ENCODE results near the gene PON3.
"Not testable (repeated sequence)": the region's sequence is repeated elsewhere in the genome, so short reads cannot be mapped to it uniquely, and the experiment has no call there.

PON3 gene

DNA sequence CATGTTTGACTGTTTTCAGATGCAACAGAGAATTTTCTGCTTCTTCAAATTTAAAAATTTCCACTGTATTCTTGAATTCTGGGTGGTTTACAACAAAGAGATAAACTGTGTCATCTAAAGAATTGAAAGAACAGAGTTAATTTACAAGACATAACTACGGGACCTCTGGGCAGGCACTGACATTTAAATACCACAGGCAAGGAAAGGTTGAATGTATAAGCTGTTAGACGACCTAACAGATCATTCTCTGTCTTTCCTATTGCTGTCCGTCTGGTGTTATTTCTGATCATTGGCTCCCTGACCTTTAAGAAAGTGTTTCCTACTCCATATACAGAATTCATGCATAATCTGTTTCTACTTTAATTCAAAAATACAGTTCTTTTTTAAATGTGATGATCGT is 15.5 kb upstream of the PON3 start:
- DNase-seq, result no peak

DNA sequence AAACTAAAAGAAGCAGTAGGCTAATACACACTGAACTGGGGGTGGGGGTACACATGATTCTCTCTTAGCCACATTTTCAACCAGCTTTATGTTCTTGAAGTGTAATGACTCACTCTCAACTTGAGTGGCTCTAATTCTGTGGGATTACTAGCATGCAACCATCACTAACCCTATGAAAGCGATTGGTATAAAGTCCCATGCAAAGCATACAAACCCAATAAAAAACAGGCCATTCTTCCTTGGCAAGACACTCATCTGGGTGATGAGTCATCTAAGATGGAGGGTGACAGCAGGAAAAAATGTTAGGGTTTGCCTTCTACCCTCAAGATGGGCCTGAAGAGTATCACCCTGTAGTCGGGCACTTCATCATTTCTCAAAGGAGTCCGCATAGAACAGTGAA is 14.9 kb upstream of the PON3 start:
- peak; percentile 32 for DNase-seq

DNA sequence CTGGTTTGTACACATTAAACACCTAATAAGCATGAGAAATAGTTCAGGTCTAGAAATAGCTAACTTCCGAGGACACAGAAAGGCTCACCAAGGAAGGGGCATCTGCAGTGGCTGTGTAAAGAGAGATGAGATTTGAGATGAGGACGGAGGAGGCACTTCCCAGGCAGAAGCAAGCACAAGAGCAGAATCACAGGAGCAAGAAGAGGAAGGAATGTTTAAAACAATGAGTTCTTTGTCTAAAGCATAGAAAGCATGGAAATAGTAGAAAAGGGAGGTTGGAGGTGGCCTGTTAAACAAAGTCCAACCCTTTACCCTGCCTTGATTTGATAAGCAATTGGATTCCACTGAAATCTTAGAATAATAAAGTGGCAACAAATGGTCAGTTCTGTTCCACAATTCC is 11.6 kb upstream of the PON3 start:
- DNase-seq, result no peak

DNA sequence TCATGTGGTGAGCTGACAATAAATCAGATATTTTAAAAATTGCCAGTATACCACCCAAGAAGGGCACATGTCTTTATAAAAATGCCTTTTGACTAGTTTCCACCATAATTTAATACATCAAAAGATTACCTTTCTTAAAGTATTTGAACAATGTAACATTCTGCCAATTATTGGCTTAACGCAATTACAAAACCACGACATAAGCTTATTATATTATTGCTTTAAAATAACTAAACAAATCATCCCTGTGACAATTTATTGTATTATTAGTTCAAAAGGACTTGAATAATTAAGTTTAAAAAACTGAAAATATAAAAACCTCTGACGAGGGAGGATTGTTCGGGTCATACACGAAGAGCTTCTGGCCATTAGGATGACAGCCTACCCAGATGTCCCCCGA is 9.6 kb upstream of the PON3 start:
- no peak for DNase-seq

DNA sequence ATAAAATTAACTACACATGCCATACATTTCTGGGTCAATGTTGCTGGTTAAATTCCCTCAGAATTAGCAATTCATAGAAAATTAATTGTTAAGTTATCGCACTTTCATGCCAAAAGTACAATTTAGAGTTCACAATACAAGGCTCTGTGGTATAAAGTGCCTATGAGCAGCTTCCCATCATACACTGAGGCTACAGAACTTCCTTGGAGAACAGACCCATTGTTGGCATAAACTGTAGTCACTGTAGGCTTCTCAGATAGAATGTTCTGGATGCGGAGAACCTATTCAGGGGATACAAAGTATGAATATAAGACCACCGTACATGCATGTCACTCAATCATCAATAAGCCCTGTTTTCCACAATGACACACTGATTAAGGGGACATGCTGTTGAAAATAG is 9.0 kb upstream of the PON3 start:
- DNase-seq, result no peak

DNA sequence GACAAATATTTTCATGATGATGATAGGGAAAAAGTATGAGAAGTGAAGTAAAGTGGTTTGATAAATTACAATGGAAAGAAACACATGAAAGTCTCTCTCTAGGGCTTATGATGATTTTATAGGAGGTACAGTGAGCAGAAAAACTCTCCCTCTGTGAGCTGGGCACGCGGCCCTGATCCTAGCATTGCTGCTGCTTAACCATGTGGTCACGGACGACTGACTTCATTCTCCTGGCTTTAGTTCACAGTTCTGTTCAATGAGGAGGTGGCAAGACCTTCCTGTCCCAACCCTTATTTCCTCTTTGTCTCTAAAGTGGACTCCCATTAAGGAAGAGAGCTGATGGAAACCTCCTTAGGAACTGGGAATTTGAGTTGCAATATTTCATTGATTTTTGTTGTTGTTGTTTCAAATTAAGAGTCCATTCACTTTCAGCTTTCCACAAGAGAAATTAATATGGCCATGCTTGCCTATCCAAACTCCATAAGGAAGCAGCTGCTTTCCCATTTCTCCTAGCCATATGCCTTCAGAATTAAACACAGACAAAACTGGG is 8.2 kb upstream of the PON3 start:
- no peak for DNase-seq

DNA sequence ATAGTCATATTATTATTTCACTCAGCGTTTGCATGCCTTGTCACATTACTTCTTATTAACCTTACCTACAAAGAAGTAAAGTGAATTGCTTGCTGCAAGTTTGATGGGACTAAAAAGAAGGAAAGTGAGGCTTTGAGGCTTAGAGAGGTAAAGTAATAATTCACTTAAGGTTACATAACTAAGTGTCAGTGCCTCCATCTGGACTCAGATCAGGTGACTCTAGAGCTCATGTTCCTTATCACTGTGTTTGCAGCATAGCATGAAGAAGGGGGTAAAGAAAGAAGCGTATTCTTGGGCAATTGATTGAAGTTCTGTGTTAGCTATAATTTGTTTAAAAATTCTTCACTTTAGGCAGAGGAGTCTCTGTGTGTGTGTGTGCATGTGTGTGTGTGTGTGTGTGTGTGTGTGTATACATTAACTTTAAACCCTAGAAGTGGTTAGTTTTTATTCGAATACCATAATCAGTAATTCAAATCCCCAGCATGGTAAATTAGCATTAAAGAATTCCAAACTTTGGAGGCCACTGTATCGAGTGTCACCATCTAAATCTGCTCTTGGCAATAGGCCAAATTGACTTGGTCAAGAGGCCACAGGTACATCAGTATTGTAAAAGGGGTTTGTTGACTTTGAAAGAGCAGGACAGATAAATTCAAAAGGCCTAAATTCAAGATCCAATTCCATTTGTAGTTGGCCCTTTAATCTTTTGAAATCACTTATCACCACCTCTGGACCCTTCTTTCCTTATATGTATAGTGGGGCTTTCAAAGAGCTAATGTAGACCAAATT is 2.2 kb upstream of the PON3 start:
- DNase-seq, result no peak

DNA sequence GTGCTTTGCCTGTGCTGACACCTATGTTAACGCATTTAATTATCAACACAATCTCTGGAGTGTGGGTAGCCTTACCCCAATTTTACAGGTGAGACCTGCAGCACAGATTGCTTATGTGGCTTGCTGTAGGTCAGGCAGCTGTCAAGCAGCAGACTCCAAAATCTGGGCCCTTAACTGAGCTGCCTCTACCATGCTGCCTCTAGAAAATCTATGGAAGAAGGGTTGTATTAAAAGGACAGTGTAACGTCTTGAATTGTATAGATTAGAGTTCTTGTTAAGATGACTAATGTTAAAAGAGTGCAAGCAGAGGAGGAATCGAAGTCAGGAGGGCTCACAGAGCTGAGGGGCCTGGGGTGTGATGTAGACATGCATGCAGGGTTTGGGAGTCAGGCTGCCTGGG is 1.2 kb upstream of the PON3 start:
- DNase-seq, result no peak

DNA sequence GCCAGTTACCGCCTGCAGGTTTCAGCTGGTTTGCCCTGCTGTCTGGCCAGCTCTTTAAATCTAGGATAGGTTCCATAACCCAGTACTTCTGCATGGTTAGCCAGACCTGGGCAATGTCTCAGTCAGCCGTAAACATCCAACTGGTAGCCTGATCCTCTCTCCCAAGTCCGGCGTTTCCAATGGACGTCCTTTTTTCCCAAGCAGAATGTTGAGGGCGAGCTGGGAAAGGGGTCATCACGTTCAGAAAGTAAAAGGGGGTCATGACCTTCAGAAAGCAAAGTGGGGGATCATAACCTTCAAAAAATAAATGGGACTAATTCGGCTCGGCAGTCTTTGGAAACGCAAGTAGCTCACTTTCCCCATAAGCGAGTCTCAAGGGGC is 430 bp downstream of the PON3 start:
- DNase-seq, result no peak

DNA sequence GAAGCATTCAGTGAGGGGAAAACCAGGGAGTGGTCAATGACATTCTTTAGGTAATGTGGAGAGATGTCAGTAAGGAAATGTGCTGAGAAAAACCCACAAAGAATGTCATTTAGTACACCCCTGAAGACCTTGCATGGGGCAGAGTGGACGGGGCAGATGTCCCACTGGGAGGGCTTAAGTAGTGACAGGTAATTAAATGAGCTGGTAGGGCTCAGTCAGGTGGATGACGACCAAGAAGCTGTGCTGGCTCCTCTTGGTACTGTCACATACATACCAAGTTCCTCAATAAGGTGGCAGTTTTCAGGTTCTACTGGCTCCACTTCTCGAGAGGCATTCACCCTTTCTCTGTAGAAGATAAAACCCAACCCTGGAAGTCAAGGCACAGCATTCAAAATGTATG is 1.8 kb downstream of the PON3 start:
- no peak for DNase-seq

DNA sequence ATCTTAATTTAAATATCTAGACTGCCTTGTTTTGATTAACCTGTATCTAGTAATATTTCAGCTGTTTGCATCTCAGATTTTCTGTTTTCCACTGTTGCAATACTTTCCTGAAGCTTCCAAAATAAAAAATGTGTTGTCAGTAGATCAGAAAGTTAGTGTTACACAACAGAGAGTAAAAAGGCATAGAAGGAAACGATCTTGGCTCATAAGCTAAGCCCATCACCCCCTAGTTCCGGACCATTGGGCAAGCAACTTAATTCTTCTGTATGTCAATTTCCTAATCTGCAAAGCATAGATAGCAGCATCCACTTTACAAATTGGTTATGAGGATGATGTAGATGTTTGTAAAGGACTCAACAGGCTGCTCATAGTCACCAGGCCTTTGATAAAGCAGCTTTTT is 4.4 kb downstream of the PON3 start:
- DNase-seq, result no peak

DNA sequence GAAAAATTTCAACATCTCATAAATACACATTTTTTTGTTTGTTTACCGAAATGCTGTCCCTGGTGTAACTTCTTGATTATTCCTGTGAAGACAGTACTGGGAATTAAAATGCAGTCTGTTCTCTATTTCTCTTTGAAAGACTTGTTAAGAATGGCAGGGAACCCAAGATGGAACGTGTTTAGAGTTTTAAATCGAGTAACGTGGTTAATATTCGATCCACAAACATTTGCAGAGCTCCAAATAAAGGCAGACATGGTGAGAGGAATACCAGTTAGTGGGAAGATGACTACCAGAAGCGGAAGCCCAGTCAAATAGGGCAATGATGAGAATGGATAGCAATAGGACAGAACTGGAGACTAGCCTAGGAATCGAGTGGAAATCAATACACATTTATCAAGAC is 6.7 kb downstream of the PON3 start:
- no peak for DNase-seq

DNA sequence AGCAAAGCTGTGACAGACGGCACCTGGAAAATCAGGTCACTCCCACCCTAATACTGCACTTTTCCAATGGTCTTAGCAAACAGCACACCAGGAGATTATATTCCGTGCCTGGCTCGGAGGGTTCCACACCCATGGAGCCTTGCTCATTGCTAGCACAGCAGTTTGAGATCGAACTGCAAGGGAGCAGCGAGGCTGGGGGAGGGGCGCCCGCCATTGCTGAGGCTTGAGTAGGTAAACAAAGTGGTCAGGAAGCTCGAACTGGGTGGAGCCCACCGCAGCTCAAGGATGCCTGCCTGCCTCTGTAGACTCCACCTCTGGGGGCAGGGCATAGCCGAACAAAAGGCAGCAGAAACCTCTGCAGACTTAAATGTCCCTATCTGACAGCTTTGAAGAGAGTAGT is 16.7 kb downstream of the PON3 start:
- DNase-seq, result not testable (repeated sequence)

DNA sequence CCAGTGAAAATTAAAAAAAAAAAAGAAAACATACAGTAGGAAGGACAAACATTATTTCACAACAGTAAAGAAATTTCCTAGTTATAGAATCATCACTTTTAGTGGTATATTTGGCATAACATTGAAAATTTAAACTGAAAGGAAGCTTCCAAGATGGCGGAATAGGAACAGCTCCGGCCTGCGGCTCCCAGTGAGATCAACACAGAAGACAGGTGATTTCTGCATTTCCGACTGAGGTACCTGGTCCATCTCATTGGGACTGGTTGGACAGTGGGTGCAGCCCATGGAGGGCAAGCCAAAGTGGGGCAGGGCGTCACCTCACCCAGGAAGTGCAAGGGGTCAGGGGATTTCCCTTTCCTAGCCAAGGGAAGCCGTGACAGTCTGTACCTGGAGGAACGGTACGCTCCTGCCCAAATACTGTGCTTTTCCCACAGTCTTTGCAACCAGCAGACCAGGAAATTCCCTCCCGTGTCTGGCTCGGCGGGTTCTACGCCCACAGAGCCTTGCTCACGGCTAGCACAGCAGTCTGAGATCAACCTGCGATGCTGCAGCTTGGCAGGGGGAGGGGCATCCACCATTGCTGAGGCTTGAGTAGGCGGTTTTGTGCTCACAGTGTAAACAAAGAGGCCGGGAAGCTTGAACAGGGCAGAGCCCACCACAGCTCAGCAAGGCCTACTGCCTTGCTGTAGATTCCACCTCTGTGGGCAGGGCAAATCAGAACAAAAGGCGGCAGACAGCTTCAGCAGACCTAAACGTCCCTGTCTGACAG is 19.4 kb downstream of the PON3 start:
- no peak for DNase-seq

DNA sequence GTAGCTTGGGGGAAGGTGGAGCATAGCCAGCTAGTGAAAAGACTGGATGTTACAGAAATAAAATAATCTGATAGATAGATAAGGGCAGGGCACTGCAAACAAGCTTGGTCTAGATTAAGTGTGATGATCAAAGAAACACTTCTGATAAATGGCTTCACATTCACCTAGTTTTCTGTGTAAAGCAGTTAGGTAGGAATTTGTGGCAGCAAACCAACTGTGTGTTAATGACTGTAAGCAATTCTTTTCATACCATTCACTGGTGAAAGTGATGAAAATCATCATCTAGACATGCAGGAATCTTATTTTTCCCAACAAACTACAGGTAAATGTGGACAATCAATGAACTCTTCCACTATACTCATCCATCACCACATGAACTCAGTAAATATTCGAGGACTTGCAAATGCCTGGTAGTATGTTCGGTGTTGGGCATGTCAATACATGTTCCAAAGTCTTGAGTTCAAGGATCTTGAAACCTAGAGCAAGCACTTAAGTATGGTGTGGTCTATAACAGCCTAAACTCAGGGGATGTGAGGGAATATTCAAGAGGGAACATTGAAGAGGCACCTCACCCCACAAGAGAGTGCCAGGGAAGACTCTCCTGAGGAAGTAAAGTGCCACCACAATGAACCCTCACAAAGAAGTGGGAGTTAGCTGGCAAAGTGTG is 20.5 kb downstream of the PON3 start:
- DNase-seq, result no peak

DNA sequence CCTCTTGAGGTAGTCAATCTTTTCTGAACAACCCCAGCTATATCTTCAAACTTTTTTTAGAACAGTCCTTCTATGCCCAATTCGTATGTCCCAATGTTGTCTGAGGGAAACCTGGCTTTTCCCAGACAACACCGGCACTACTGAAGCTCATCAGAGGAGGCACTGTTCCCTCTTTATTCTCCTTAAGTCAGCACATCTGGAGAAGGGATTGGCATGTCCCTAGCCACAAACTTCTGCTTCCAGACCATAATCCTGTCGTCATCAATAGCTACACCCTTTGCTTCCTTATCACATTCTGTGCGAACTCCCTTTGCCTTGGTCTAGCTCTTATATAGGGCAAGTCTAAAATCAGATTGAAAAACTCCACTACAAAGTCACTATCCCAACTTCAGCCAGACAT is 22.9 kb downstream of the PON3 start:
- DNase-seq, result no peak

DNA sequence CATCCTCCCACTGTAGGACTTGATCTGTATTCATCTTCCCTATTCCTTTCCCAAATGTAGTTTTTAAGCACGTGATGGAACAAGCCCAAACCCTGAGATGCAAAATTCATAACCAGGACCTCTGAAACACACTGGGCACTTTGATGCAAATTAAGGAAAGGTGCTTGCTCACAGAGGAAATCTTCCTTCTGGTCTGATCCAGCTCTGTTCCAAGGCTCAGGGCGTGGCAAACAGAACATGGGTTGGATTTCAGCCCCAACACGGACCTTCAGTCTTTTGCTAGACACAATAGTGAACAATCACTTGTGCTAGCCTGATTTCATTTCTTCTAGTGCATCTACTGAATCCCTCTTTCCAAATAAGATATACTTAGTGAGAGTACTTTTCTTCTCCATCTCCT is 27.9 kb downstream of the PON3 start:
- DNase-seq, result no peak

DNA sequence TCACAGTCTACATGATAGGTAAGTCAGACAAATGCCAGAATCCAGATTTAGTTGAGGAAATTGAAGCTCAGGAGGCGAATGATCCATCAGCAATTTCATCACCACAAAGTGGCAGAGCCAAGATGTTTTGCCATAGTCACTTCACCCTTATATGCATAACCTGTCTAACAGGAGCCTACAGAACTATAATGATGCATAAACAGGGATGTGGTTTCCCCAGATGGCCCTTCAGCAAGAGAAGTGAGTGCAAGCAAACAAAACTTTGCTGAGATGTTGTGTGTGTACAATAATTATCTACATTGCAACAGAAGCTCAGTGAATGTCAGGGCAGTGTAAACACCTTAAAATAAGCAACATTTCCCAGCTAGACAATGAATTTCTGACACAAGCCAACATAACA is 28.6 kb downstream of the PON3 start:
- no peak for DNase-seq

DNA sequence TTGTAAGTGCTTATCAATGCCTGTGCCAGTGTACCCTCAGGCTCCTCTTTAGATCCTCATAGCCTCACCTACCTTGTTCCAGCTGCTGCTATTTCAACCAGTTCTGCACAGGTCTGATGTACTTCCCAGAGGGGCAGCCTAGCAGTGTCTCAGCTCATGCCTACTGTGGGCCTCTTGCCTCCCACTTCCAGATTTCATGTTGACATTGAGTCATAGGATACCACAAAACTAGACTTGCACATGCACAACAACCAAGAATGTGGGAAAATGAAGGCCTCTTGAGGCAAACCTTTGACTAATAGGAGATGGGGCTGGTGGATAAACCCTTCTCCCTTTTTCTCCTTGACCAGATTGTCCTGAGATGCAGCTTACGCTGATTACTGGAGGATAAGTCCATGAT is 31.0 kb downstream of the PON3 start:
- peak; percentile 10 for DNase-seq

DNA sequence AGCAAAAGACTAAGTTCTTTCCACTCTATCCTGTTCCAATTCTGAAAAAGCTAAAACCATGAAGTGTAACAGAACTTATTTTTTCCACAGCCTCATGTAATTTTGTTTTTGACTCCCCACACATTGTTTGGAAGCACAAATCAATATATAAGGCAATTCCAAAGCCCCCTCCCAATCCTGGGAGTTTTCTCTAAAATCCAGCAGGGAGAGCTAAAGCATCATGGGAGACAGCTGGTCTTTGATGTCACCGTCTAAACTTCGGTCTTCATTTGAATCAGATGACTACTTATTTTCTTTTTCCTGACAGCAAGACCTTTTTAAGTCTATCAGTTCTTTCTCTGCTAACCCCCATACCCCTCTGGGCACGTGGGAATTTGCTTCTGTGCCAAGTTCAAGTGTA is 38.6 kb downstream of the PON3 start:
- no peak for DNase-seq

DNA sequence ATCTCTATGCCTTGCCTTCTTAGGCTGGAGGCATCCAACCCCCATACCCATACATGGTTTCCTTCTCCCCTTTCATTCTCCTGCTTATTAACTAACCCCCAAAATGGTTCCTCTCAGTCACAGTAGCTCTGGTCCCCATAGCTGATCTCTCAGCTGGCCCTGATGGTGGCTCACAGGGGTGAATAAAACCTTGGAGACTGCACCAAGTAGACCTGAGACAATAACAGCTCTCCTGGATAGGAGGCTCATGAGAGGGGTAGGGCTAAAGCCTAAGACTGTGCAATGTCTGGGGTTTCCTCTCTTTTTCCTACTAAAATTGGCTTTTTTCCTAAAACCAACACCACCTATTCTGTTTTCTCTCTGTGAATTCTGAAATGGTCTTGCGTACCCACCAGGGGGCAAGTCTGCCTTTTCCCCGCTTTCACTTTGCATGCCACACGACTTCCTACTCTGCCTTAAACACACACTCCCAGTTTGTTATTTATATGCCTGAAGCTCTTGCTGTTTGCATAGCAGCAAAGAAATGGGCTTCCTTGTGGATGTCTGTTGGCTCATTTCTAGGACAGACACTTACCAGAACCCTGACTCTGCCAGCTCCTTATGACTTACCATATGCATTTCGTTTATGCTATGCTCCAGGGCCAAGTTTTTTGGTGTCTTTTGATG is 53.4 kb downstream of the PON3 start:
- no peak for DNase-seq

DNA sequence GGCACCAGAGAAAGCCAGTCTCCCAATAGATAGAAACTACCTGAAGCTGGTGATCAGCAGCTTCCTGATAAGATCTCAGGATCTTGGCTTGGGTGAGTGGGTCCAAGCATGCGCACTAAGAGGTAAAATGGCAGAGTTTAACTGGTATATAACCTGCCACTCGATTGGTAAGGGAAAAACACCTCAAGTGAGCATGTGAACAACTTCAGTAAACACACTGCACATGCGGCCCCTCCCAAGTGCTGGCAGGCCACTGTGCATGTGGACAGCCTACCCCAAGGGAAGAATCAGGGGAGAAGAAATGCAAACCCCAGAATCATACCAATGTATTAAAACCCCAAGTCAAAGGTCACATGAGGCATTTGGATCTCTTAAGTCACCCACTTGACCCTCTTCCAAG is 54.1 kb downstream of the PON3 start:
- no peak for DNase-seq

DNA sequence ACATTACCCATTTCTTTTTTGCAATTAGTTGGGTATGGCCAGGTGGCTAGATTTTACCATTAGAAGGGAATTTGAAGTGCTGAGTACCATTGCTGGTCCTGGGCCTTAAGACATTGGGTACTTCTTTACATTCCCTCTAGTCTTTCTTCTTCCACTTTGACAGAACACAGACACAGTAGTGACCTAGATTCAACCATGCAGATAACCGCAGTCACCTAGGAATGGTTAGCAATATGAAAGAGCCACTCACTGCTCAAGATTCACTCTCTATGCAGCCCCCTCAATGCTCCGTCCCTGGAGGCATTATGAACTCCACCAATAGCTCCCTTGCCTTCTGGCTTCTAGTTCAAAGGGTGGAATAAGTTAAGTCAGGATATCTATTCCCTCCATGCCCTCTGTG is 55.7 kb downstream of the PON3 start:
- DNase-seq, result no peak
